Sigmoid colon (tissue), 7 donors: ENCODE measurements around the gene MYO18B. TPM values are rescaled to one million over a fixed set of nuclear protein-coding genes. Genes with fewer than 3 reads are reported as not detected.

Source experiments
- DNase-seq: peaks from one replicate; pipeline ENCODE4 v3.0.0-alpha.2; 2019
- H3K27ac ChIP-seq, 4 donors: fragments of 200-600 bp; sonication (generic); one replicate each; pipeline ENCODE4 v1.5.1; 2016 to 2019; ENCODE audit warnings: mild to moderate bottlenecking in 1 of 4
- H3K27me3 ChIP-seq, 3 donors: fragments of 200-600 bp; sonication (generic); one replicate each; pipeline ENCODE4 v1.5.1; 2019; ENCODE audit warnings: mild to moderate bottlenecking in 1 of 3
- H3K36me3 ChIP-seq, 4 donors: fragments of 200-600 bp; sonication (generic); one replicate each; pipeline ENCODE4 v1.5.1; 2016 to 2019
- H3K4me1 ChIP-seq, 4 donors: fragments of 200-600 bp; sonication (generic); one replicate each; pipeline ENCODE4 v1.5.1; 2017 to 2019
- H3K4me3 ChIP-seq, 4 donors: fragments of 200-600 bp; sonication (generic); one replicate each; pipeline ENCODE4 v1.5.1; 2017 to 2019; ENCODE audit warnings: mild to moderate bottlenecking in 2 of 4, moderate library complexity in 1 of 4
- H3K9me3 ChIP-seq, 4 donors: fragments of 200-600 bp in 3 of 4; sonication (generic) in 3 of 4; one replicate each; pipeline versions ENCODE4 v1.5.1 to v1.6.1; 2013 to 2019
- EP300 ChIP-seq, 4 donors: sonication (generic); formaldehyde crosslinking; IDR thresholded peaks; one replicate each; pipeline ENCODE4 v1.6.1; 2017; ENCODE audit warnings: antibody characterized with exemption in 4 of 4
- POLR2A ChIP-seq, 2 donors: fragments of 450-650 bp; IDR thresholded peaks; one replicate each; pipeline ENCODE4 v1.6.1; 2016; ENCODE audit warnings: antibody characterized with exemption in 2 of 2, mild to moderate bottlenecking in 2 of 2, moderate library complexity in 2 of 2
- POLR2AphosphoS5 ChIP-seq, 4 donors: sonication (generic); formaldehyde crosslinking; IDR thresholded peaks; one replicate each; pipeline ENCODE4 v1.6.1; 2017; ENCODE audit warnings: antibody characterized with exemption in 4 of 4
- WGBS, 2 donors: extraction: QIAGEN DNeasy Blood & Tissue Kit; methylation state at CpG; one replicate each; pipeline ENCODE4 v1.1.7; 2013; 5-methylcytosine and 5-hydroxymethylcytosine counted together
- intact Hi-C: fragments of 100-400 bp; cut with DNase I; formaldehyde crosslinking; loops from one replicate; pipeline ENCODE4 v1.15.1; 2023
- polyA plus RNA-seq, 3 donors: library from polyadenylated mRNA; stranded (reverse); fragments of 200-250 nt; gene quantifications; one replicate each; pipeline ENCODE4 v1.2.3, GENCODE V29; 2013
- total RNA-seq, 4 donors: library from RNA; depleted of rRNA; stranded (reverse); fragments of >200 nt; gene quantifications; one replicate each; pipeline ENCODE4 v1.1.0, GENCODE V29; 2016
- TF ChIP-seq, protein P1 (sequence below), 4 experiments: fragments of 450-650 bp in 3 of 4; fragments of 200-600 bp in 1 of 4; IDR thresholded peaks; one replicate each; pipeline ENCODE4 v1.5.1; 2016 to 2019; ENCODE audit warnings: antibody characterized with exemption in 4 of 4, mild to moderate bottlenecking in 3 of 4, moderate library complexity in 2 of 4
- donor health status: healthy with polysubstance abuse.
- donor health status: Bipolar disorder and iron deficiency.
- donor health status: healthy.

Gene MYO18B, protein sequence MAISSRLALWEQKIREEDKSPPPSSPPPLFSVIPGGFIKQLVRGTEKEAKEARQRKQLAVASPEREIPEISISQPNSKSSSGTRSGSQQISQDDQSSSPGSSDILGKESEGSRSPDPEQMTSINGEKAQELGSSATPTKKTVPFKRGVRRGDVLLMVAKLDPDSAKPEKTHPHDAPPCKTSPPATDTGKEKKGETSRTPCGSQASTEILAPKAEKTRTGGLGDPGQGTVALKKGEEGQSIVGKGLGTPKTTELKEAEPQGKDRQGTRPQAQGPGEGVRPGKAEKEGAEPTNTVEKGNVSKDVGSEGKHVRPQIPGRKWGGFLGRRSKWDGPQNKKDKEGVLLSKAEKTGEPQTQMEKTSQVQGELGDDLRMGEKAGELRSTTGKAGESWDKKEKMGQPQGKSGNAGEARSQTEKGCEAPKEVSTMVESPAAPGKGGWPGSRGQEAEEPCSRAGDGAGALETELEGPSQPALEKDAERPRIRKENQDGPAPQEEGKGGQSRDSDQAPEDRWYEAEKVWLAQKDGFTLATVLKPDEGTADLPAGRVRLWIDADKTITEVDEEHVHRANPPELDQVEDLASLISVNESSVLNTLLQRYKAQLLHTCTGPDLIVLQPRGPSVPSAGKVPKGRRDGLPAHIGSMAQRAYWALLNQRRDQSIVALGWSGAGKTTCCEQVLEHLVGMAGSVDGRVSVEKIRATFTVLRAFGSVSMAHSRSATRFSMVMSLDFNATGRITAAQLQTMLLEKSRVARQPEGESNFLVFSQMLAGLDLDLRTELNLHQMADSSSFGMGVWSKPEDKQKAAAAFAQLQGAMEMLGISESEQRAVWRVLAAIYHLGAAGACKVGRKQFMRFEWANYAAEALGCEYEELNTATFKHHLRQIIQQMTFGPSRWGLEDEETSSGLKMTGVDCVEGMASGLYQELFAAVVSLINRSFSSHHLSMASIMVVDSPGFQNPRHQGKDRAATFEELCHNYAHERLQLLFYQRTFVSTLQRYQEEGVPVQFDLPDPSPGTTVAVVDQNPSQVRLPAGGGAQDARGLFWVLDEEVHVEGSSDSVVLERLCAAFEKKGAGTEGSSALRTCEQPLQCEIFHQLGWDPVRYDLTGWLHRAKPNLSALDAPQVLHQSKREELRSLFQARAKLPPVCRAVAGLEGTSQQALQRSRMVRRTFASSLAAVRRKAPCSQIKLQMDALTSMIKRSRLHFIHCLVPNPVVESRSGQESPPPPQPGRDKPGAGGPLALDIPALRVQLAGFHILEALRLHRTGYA (N-terminal part only)
- total RNA-seq = under 1 TPM in 1 of 4 donors, not detected in 3; under 0.01 TPM
- polyA plus RNA-seq = under 1 TPM; 0.13 to 0.60 (median 0.46) TPM

DNA sequence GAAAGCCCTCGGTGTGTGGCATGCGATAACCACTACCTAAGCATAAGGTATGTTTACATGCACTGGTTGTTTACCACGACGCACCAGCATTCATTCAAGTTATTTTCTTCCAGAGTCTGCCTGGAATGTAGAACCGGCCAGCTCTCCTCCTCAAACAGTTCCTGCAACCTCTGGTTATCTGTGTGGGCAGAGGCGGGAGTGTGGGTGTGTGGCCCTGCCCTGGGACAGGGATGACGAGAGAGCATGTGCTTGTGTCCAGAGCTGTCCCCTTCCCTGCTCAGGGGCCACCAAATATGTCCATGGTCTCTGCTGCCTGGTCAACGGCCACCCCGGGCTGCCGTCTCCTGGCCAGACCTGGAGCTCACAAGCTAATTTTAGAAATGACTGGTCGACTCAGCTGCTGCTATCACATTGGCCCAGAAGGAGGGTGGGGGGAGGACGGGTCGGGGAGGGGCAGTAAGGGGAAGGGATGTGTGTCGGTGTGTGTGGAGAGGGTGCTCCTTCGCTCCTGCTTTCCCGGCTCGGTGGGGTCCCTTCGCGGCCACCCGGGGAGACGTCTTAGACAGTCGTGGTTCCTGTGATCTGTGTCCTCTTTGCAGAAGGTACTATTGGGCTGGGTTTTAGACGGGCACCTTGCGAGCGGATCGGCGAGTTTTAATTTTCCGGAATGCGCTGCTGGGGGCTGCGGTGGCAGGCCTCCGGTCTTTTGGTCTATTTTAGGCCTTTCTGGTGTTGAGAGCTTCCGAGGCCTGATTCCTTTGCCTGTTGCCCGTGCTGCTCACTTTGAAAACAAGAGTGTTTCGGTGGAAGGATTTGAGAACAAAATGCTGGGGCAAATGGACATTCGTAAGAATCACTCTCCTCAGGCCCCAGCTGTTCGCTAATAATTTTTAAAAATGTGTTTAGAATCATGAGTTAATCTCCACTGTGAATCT is at the start of gene MYO18B:
TSS of gene MYO18B (plus strand) at position 497 of the 935 bp plus-strand sequence. CDS start 18,905 bp downstream, outside the sequence.
- Histone ChIP-seq H3K27ac (no peak within 1 kb of the TSS), H3K27me3 (no peaks in the 10 kb centered on the region), H3K9me3 (no peaks in the 10 kb centered on the region), H3K4me3 (no peak within 1 kb of the TSS), H3K4me1 (no peaks in the 10 kb centered on the region), H3K36me3 (no peaks in the 10 kb centered on the region)
- intact Hi-C loops = no loop called here
- TF ChIP-seq EP300 (IDR thresholded peaks at IDR 0.05) (no peak), POLR2AphosphoS5 (IDR thresholded peaks at IDR 0.05) (no peak), POLR2A (IDR thresholded peaks at IDR 0.05) (no peak)
- TF ChIP-seq, protein P1, sequence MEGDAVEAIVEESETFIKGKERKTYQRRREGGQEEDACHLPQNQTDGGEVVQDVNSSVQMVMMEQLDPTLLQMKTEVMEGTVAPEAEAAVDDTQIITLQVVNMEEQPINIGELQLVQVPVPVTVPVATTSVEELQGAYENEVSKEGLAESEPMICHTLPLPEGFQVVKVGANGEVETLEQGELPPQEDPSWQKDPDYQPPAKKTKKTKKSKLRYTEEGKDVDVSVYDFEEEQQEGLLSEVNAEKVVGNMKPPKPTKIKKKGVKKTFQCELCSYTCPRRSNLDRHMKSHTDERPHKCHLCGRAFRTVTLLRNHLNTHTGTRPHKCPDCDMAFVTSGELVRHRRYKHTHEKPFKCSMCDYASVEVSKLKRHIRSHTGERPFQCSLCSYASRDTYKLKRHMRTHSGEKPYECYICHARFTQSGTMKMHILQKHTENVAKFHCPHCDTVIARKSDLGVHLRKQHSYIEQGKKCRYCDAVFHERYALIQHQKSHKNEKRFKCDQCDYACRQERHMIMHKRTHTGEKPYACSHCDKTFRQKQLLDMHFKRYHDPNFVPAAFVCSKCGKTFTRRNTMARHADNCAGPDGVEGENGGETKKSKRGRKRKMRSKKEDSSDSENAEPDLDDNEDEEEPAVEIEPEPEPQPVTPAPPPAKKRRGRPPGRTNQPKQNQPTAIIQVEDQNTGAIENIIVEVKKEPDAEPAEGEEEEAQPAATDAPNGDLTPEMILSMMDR (IDR thresholded peaks at IDR 0.05) = no peak
- WGBS, 2 donors = 86 to 89% methylated on average over 36 of the region's 36 CpGs
- DNase-seq = no peak

DNA sequence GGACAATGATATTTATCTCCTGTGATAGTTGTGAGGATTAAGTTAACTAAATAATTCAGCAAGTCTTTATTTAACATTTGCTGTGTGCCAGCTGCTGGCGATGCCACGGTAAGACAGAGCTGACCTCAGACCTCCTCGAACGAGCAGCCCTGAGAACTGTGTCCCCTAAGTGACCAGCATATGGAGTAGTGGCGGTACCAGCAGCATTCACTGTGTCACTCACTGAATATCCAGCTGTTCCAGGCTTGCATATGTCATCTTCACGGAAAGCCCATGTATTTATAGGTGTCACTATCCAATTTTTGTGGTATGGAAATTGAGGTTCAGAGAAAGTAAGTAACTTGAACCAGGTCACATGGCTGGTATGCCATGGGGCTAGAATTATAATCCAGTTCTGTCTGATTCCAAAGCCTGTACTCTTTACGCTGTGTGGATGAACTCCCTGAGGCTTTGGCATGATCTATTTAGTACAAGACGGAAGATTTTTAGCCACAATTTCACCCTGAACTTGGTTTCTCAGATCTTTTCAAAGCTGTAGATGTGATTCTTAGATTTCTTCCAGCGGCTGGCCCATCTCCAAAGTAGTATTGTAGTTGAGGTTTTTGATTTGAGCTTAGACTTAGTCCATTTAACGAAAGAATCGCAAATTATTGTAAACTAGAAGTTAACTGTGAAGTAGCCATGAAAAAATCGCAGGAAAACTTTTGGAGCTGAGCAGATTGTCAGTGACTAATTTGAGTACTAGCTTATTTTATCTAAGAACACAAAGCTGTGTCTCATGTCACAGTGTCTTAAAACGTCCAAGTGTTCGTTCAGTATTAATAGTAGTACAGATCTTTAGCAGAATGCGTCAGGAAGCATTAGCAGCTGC is 49.4 kb upstream of the MYO18B start:
- DNase-seq = no peak
- 89 to 91% methylated on average over 15 of the region's 15 CpGs for WGBS, 2 donors
- Histone ChIP-seq H3K4me1 (peaks cover 0 to 8% (median 0%) of the 10 kb centered on the region in 4 donors), H3K27me3 (no peaks in the 10 kb centered on the region), H3K4me3 (no peak overlapping the region), H3K9me3 (no peaks in the 10 kb centered on the region), H3K36me3 (peaks cover 0 to 32% (median 2%) of the 10 kb centered on the region in 4 donors), H3K27ac (no peak overlapping the region)
- TF ChIP-seq, protein P1 (IDR thresholded peaks at IDR 0.05) = no peak
- no peak for TF ChIP-seq POLR2A (IDR thresholded peaks at IDR 0.05)
- no peak for TF ChIP-seq POLR2AphosphoS5 (IDR thresholded peaks at IDR 0.05)
- TF ChIP-seq EP300 (IDR thresholded peaks at IDR 0.05) = no peak
- intact Hi-C loops = loop anchor here (10.0 kb wide), 1 partner anchor 128 kb away; the partner anchor contains the start of gene GRK3

DNA sequence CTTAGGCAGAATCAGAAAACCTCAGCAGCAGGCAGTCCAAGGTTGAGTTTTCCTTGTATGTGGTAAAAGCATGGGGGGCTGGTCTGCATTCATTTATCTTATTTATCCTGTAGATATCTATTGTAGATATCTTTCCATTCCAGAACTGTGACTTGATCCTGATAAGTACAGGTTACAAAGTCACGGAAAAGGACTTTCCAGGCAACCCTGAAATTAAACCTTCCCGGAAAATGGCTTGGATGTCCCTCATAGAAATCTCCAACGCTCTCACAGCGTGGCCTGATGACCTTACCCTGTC is 48.8 kb upstream of the MYO18B start:
- Histone ChIP-seq H3K4me3 (no peak overlapping the region), H3K4me1 (peaks cover 0 to 8% (median 0%) of the 10 kb centered on the region in 4 donors), H3K9me3 (no peaks in the 10 kb centered on the region), H3K36me3 (peaks cover 0 to 30% (median 2%) of the 10 kb centered on the region in 4 donors), H3K27me3 (no peaks in the 10 kb centered on the region), H3K27ac (no peak overlapping the region)
- 94 to 95% methylated on average over 4 of the region's 4 CpGs for WGBS, 2 donors
- no peak for DNase-seq
- no peak for TF ChIP-seq EP300 (IDR thresholded peaks at IDR 0.05)
- TF ChIP-seq POLR2AphosphoS5 (IDR thresholded peaks at IDR 0.05) = no peak
- no peak for TF ChIP-seq POLR2A (IDR thresholded peaks at IDR 0.05)
- intact Hi-C loops = loop anchor here (10.0 kb wide), 1 partner anchor 128 kb away; the partner anchor contains the start of gene GRK3
